GM12801 (cell line): Measurements from ENCODE around the gene ASB13.

Source experiments
- CTCF ChIP-seq: IDR thresholded peaks from one replicate; pipeline ENCODE4 v1.5.1; 2011; ENCODE audit warnings: control low read depth; ENCODE audit not compliant: insufficient read length; ENCODE audit errors: extremely low read depth

The ASB13 gene

GRCh38 chr10:5694573-5694972, 28.2 kb upstream of the ASB13 start:
- TF ChIP-seq CTCF = no peak

GRCh38 chr10:5692461-5693358, 26.3 kb upstream of the ASB13 start:
- TF ChIP-seq CTCF = no peak

GRCh38 chr10:5691786-5692185, 25.4 kb upstream of the ASB13 start:
- no peak for TF ChIP-seq CTCF

GRCh38 chr10:5688587-5688986, 22.2 kb upstream of the ASB13 start:
- no peak for TF ChIP-seq CTCF

- no peak for TF ChIP-seq CTCF
Measured at GRCh38 chr10:5685764-5686240, 19.4 kb upstream of the ASB13 start.

GRCh38 chr10:5684971-5685763, 18.8 kb upstream of the ASB13 start:
- no peak for TF ChIP-seq CTCF

- no peak for TF ChIP-seq CTCF
Measured at GRCh38 chr10:5684318-5684970, 18.0 kb upstream of the ASB13 start, which contains the start of gene TASOR2. Gene TASOR2, plus strand, starts transcription at chr10:5684838. Its CDS starts 35,805 bp downstream, at chr10:5720643.
